ENCODE measurements around the gene CHCHD6. TPM values are rescaled to one million over a fixed set of nuclear protein-coding genes. Genes with fewer than 3 reads are reported as not detected.

CHCHD6 gene
- total and polyA plus RNA-seq, 2 donors (not counting 3 experiments of a cell fraction or from before 2014, with no cell fraction given): 8.4 to 10.1 TPM

GRCh38 chr3:126955004-126955790, 251.2 kb downstream of the CHCHD6 start:
- H3K9me1 ChIP-seq (replicated peaks; ENCODE audit: control insufficient read depth, extremely low read depth, insufficient read depth, low read length): no peaks in the 10 kb centered on the region
- H3K27me3 ChIP-seq (ENCODE audit: control insufficient read depth in 2 of 2, insufficient read depth in 2 of 2, low read length in 2 of 2): no peaks in the 10 kb centered on the region
- no peak overlapping the region for H3K4me3 ChIP-seq (replicated peaks in 1 of 3; ENCODE audit: insufficient read depth in 1 of 3, low read depth in 1 of 3, low read length in 3 of 3)
- TF ChIP-seq POLR2A (IDR thresholded peaks at IDR 0.05; ENCODE audit: low read depth, low read length): no peak
- TF ChIP-seq FOS (IDR thresholded peaks at IDR 0.05; ENCODE audit: borderline replicate concordance, insufficient read depth, low read length): no peak
- no peak for TF ChIP-seq JUN (IDR thresholded peaks at IDR 0.05; ENCODE audit: borderline replicate concordance, insufficient read depth, insufficient read length, low read depth)
- no peak for TF ChIP-seq POLR2AphosphoS5 (IDR thresholded peaks at IDR 0.05; ENCODE audit: insufficient read depth, low read depth, low read length)
- no peak for TF ChIP-seq MAX (IDR thresholded peaks at IDR 0.05; ENCODE audit: insufficient read depth, insufficient read length)
- TF ChIP-seq CTCF (IDR thresholded peaks at IDR 0.05; ENCODE audit: extremely low read depth in 1 of 2, insufficient read depth in 1 of 2, low read depth in 1 of 2, low read length in 2 of 2): no peak
- no peak for TF ChIP-seq EZH2 (IDR thresholded peaks at IDR 0.05; ENCODE audit: borderline replicate concordance, low read depth, low read length, severe bottlenecking)
- no peak for TF ChIP-seq GATA2 (IDR thresholded peaks at IDR 0.05; ENCODE audit: insufficient read depth, insufficient read length, low read depth, low read length)
- no peak for TF ChIP-seq MYC (IDR thresholded peaks at IDR 0.05; ENCODE audit: low read depth, low read length)
- dilution Hi-C loops (cut with MboI; ENCODE audit: extremely low pct_ligation_motif_present, low sequenced_read_pairs): no loop called here
- H3K27ac ChIP-seq (ENCODE audit: insufficient read depth, low read depth, low read length): no peak overlapping the region
- H3K4me1 ChIP-seq (ENCODE audit: control insufficient read depth, extremely low read depth, insufficient read depth, low read length): no peaks in the 10 kb centered on the region
- H4K20me1 ChIP-seq (replicated peaks; ENCODE audit: control insufficient read depth, extremely low read depth, insufficient read depth, low read length): no peaks in the 10 kb centered on the region
- CTCF ChIA-PET: interaction anchor here (1.2 kb wide), 1 partner anchor 27 kb away, joined by 4 read pairs; the partner anchor contains the start of gene PLXNA1
- no peak for DNase-seq (ENCODE audit: low read depth, low spot score)
- BruUV-seq (replicated peaks): no TSS peak
- no peaks in the 10 kb centered on the region for H3K9me3 ChIP-seq (replicated peaks; ENCODE audit: control insufficient read depth, insufficient read depth, low read length)
- no peak overlapping the region for H3K4me2 ChIP-seq (ENCODE audit: insufficient read depth, low read length)
- no peaks in the 10 kb centered on the region for H3K36me3 ChIP-seq (ENCODE audit: control insufficient read depth in 2 of 2, extremely low read depth in 1 of 2, insufficient read depth in 2 of 2, low read length in 2 of 2)
- no peak overlapping the region for H3K9ac ChIP-seq (replicated peaks; ENCODE audit: extremely low read depth, insufficient read depth, low read length)
- no peak overlapping the region for H2AFZ ChIP-seq (ENCODE audit: low read depth, low read length)
- no peaks in the 10 kb centered on the region for H3K79me2 ChIP-seq (ENCODE audit: control insufficient read depth, insufficient read depth, low read length)
- POLR2A ChIA-PET: no interaction called here
- no peak for FAIRE-seq
- intact Hi-C loops (cut with micrococcal nuclease): no loop called here

All from endothelial cell of umbilical vein (primary cell).